Activated naive CD4-positive, alpha-beta T cell treated with anti-CD3 and anti-CD28 coated beads, Interleukin-2, amount 50 U/mL, for 16 hours (primary cell): Measurements from ENCODE around the gene TUBA4B.
A peak's percentile ranks its signal among the peaks of the same experiment; 100 is the strongest.

ENCODE experiments used
- DNase-seq: peaks from one replicate; pipeline ENCODE4 v3.0.0-alpha.2; 2020

Gene TUBA4B

GRCh38 chr2:219252900-219253752 lies at the start of gene TUBA4B:
TSS of gene TUBA4B (plus strand) at chr2:219253243. CDS start at chr2:219253408, 165 bp downstream.
- peak; percentile 47 for DNase-seq

GRCh38 chr2:219204425-219205164 lies 48.4 kb upstream of the TUBA4B start:
- DNase-seq, result no peak

- DNase-seq, result no peak
Measured at GRCh38 chr2:219205165-219205538, 47.9 kb upstream of the TUBA4B start.

DNA sequence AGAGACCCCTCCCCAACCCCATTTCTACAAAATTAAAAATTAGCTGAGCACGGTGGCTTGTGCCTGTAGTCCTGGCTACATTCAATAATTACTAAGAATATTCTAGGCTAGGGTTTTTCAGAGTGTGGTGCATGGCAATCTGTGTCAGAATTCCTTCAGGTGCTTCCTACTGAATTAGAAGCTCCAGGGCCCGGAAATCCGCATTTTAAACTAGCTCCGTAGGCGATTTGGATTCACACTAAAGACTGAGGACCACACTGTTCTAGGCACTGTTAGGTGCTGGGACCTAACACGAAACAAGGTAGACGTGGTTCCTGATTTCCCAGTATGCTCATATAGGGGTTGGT lies 47.1 kb upstream of the TUBA4B start:
- DNase-seq, result no peak

GRCh38 chr2:219206328-219207133 lies 46.5 kb upstream of the TUBA4B start, which contains the start of gene ZFAND2B:
TSS of gene ZFAND2B (plus strand) at chr2:219206782. CDS start at chr2:219206988, 206 bp downstream.
- DNase-seq, result peak; percentile 96

GRCh38 chr2:219207134-219207883 lies 45.7 kb upstream of the TUBA4B start:
- no peak for DNase-seq

- no peak for DNase-seq
Measured at GRCh38 chr2:219207884-219208740, 44.9 kb upstream of the TUBA4B start.

DNA sequence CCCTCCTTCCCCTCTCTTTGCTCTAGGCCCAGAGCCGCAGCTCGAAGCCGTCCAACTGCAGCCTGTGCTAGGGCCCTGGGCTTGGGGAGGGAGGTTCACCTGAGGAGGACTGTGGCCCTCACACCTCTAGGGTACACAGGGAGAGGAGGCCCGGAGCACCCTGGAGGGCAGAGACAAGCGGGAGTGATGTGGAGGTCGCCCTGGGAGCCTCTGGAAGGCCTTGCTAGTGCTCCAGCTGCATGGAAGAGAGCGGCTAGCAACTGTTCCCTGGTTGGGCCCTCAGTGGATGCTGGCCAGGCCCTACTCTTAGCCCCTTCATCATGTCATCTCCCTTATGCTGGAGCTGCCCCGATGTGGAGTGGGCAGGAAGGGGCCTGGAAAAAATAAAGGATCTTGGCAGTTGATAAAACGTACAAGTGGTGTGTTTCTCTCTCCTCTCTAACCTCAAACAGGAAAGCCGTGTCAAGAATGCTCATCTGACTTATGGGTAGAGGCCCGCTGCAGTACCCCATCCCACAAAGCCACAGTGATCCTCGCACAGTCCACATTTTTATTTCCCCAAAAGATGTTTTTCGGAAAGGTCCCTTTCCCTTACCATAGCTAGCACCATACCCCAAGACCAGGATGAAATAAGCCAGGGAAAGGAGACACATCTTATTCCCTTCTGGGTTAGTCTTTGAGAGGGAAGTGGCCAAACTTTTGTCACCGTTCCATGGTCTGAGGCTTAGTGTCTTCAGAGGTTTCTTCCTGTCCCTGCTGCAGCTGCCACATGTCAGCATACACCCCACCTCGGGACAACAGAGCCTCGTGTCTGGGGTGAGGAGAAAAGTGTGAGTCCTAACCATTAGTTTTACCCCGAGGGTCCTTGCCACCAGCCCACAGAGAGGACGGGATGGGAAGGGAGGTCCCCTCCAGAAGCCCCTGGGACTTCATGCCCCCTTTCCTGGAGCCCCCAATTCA lies 43.5 kb upstream of the TUBA4B start:
- no peak for DNase-seq

- DNase-seq, result no peak
Measured at GRCh38 chr2:219210196-219210885, 42.7 kb upstream of the TUBA4B start.

GRCh38 chr2:219210886-219211362 lies 42.1 kb upstream of the TUBA4B start:
- no peak for DNase-seq

- no peak for DNase-seq
Measured at GRCh38 chr2:219213026-219213415, 40.0 kb upstream of the TUBA4B start.

GRCh38 chr2:219213486-219214071 lies 39.5 kb upstream of the TUBA4B start:
- DNase-seq, result no peak

- DNase-seq, result no peak
Measured at GRCh38 chr2:219214141-219214540, 38.9 kb upstream of the TUBA4B start.

- no peak for DNase-seq
Measured at GRCh38 chr2:219214786-219215185, 38.3 kb upstream of the TUBA4B start.

- DNase-seq, result no peak
Measured at GRCh38 chr2:219215871-219216534, 37.0 kb upstream of the TUBA4B start.

DNA sequence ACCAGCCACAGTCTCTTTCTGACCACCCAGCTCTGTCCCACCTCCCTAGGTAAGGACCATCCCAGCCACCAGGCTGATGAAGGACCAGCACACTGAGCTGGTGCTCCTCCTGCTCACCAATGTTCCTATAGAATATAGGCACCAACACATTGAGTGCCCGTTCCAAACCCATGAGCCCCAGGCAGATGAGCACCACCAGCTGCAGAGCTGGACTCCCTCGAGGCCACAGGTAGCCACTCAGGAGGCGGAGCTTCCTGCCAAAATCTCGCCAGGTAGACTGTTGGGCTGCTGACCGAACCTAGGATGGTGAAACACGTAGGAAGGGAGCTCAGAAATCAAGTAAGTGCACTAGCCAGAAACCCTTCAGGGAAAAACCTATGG lies 36.5 kb upstream of the TUBA4B start:
- DNase-seq, result no peak

DNA sequence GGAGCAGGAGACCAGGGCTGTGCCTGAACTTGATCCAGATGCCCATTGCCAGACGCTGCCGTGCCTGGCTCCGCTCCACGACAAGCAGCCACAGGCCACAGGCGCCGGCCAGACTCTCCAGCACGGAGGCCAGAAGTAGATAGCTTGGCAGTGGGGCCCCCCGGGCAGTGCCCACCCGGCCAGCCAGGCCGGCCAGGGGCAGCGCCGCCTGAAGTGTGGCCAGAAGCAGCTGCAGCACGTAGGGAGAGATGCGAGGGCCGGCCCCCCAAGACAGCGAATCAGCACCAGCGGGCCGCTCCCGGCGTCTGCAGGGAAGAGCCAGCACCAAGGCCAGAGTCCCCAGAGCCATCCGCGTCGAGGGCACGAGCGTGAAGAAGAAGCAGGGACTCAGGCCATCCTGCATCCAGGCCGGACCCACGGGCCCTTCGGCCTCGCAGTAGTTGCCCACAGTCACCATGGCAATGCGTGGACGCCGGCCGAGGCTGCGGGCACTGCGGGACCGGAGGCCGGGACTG lies 34.8 kb upstream of the TUBA4B start:
- peak; percentile 41 for DNase-seq
